Activated T-helper 1 cell treated with anti-CD3 and anti-CD28 coated beads, Interleukin-12 subunit alpha, Interleukin-12 subunit beta, Interleukin-2, Interleukin-4 antibody, amounts not matched to agents 30 ng/mL and 10 ng/mL and 1 ng/mL, durations not matched to agents 14 hours and 24 hours and 36 hours (primary cell): ENCODE results near the gene CCDC102A. TPM values are rescaled to one million over a fixed set of nuclear protein-coding genes. Genes with fewer than 3 reads are reported as not detected.
A peak's percentile ranks its signal among the peaks of the same experiment; 100 is the strongest.
"Not testable (repeated sequence)": the region's sequence is repeated elsewhere in the genome, so short reads cannot be mapped to it uniquely, and the experiment has no call there.

Experiments used
- DNase-seq: peaks from one replicate; pipeline ENCODE4 v3.0.0; 2021; ENCODE audit warnings: low spot score
- H3K27ac Mint-ChIP-seq: one replicate; pipeline ENCODE4 v1.8.0; 2021; ENCODE audit warnings: mild to moderate bottlenecking, mixed read lengths
- H3K27me3 Mint-ChIP-seq: one replicate; pipeline ENCODE4 v1.8.0; 2022; ENCODE audit warnings: mild to moderate bottlenecking, moderate library complexity, mixed read lengths; ENCODE audit not compliant: insufficient read depth
- H3K36me3 Mint-ChIP-seq: one replicate; pipeline ENCODE4 v1.8.0; 2021; ENCODE audit warnings: low read depth, mixed read lengths
- H3K4me1 Mint-ChIP-seq: one replicate; pipeline ENCODE4 v1.8.0; 2021; ENCODE audit warnings: low read depth, mixed read lengths
- H3K4me3 Mint-ChIP-seq: one replicate; pipeline ENCODE4 v1.8.0; 2021; ENCODE audit warnings: mild to moderate bottlenecking, moderate library complexity, mixed read lengths
- H3K9me3 Mint-ChIP-seq: one replicate; pipeline ENCODE4 v1.8.0; 2021; ENCODE audit warnings: mixed read lengths
- intact Hi-C: fragments of 100-400 bp; cut with micrococcal nuclease; formaldehyde crosslinking; loops from one replicate; pipeline ENCODE4 v1.15.1; 2024
- total RNA-seq: library from RNA; stranded (reverse); gene quantifications from 2 replicates; pipeline ENCODE4 v1.2.3, GENCODE V29; 2022

The CCDC102A gene
- total RNA-seq, 1 donor from 2014 or later = 7.3 TPM

DNA sequence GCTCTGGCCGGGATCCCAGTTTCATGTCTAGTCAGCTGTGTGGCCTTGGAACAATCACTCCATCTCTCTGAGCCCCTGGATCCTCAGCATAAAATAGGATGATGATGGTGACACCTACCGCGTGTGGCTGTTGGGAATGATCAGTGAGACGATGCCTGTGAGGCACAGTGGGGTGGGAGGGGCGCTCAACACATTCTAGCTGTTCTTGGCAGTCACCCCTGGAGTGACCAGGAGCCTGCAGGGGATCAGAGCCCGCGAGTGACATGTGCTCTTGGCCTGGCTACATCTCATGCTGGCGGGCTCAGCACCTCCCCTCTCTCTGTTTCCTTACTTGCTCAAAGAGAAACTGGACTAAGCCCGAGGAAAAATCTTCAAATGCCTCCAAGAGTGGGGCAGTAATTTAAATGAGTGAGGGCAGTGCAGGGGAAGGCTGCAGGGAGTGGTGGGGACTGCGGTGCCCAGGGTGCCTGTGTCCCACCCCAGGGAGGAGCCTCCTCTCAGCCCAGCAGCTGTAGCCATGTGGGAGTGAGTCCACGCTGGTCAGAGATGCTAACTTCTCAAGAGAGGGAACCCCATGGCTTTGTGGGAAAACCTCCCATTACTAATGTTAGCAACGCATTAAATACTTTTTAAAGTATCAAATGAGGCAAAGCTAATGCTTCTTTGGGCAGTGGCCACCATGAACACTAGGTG lies 27.0 kb downstream of the CCDC102A start:
- H3K36me3 Mint-ChIP-seq = peaks cover 3% of the 10 kb centered on the region
- intact Hi-C loops = no loop called here
- peaks cover 4% of the 10 kb centered on the region for H3K27me3 Mint-ChIP-seq
- H3K4me3 Mint-ChIP-seq = no peak overlapping the region
- no peaks in the 10 kb centered on the region for H3K9me3 Mint-ChIP-seq
- DNase-seq = no peak
- H3K27ac Mint-ChIP-seq = no peak overlapping the region
- H3K4me1 Mint-ChIP-seq = no peaks in the 10 kb centered on the region

DNA sequence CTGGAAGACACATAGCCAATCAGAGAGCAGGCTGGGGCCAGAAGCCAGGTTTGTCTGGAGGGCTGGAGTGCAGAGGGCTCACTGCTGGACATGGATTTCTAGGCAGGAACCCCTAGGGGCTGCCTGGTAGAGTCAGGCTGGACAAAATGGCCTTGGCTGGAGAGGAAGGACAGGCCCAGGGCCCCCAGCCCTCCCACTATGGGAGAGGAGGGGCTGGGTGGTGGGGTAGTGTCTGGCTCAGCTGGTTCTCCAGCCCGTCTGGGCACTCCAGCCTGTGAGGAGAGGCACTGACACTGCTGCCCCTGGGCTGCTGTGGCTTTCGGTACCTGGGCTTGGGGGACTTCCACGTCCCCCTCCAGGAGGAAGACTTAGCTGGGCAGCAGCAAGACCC lies 28.3 kb downstream of the CCDC102A start:
- Mint-ChIP-seq H3K9me3 (no peaks in the 10 kb centered on the region), H3K36me3 (no peaks in the 10 kb centered on the region), H3K27me3 (peaks cover 4% of the 10 kb centered on the region), H3K4me1 (no peaks in the 10 kb centered on the region), H3K27ac (no peak overlapping the region), H3K4me3 (no peak overlapping the region)
- intact Hi-C loops = no loop called here
- DNase-seq = no peak

DNA sequence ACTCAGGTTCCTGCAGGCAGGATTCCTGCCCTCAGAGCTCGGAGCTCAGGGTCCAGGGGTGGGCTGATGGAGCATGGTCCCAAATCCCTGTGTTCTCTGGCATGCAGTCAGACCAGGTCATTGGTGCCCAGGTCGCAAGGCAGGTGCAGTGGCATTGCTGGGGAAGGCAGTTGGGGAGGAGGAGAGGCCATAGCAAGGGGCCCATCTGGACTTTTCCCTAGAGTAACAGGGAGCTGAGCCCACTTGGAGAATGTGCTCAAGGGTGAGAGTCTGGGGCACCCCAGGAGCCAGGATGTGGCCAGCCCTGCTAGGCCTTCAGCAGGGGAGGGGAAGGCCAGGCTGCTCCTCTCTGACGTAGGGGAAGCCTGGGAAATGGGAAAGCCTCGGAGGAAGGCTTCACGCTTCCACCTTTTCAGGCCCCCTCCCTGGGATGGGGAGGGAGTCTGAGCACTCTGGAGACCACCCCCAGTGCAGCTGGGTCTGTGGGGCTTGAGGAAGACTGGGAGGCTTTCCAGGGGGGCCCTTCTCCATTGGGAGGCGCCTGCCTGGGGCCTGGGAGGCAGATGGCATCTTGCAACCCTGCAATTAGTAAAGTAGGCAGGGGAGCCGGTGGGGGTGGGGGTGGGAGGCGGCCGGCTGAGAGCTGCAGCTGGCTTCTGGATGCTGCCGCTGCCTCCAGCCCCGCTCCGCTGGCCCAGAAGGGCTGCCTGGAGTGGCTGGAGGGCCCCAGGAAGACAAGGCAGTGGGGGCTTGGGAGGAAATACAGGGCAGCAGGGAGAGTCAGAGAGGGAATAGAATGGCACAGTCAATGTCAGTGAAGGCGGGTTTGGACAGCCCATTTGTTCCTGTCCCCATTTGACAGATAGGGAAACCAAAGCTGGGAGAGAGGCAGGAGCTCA lies 29.0 kb downstream of the CCDC102A start:
- intact Hi-C loops = no loop called here
- Mint-ChIP-seq H3K36me3 (no peaks in the 10 kb centered on the region), H3K27me3 (peaks cover 4% of the 10 kb centered on the region), H3K27ac (no peak overlapping the region), H3K4me1 (no peaks in the 10 kb centered on the region), H3K4me3 (no peak overlapping the region), H3K9me3 (no peaks in the 10 kb centered on the region)
- DNase-seq = no peak

DNA sequence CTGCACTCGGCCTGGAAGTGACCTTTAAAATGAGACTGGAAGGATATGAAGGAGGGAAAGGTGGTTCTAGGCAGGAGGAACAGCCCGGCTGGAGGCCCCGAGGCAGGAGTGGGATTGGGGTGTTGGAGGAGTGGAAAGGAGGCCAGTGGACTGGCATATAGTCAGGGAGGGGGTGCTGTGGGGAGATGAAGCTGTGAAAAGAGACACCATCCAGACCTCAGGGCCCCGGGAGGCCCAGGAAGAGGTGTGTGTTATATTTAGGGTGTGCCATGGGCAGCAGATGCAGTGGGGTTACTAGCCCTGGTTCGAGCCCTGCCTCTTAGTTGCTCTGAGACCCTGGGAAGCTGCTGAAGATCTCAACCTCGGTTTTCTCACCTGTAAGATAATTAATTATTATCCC lies 31.2 kb downstream of the CCDC102A start:
- no peak overlapping the region for H3K27ac Mint-ChIP-seq
- no peak overlapping the region for H3K4me3 Mint-ChIP-seq
- H3K36me3 Mint-ChIP-seq = no peaks in the 10 kb centered on the region
- H3K4me1 Mint-ChIP-seq = peaks cover 10% of the 10 kb centered on the region
- intact Hi-C loops = no loop called here
- H3K27me3 Mint-ChIP-seq = peaks cover 4% of the 10 kb centered on the region
- DNase-seq = no peak
- H3K9me3 Mint-ChIP-seq = no peaks in the 10 kb centered on the region

DNA sequence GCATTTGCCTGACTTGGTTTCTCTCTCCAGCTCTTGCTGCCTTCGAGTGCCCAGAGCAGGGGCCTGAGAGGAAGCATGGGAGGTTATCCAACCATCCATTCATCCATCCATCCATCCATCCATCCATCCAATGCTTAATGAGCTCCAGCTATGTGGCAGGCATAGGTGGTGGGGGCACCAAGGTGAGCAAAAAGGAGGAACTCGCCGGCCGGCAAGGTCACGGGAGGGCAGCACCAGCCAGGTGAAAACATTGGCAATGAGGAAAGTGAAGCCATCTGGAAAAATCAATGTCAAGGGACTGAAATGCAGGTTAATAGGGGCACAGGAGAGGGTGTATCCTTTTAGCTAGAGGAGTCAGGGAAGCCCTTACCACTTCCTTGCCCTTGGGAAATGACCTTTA lies 31.9 kb downstream of the CCDC102A start:
- H3K27ac Mint-ChIP-seq = no peak overlapping the region
- H3K36me3 Mint-ChIP-seq = no peaks in the 10 kb centered on the region
- H3K27me3 Mint-ChIP-seq = peaks cover 4% of the 10 kb centered on the region
- intact Hi-C loops = no loop called here
- peaks cover 10% of the 10 kb centered on the region for H3K4me1 Mint-ChIP-seq
- DNase-seq = no peak
- no peaks in the 10 kb centered on the region for H3K9me3 Mint-ChIP-seq
- no peak overlapping the region for H3K4me3 Mint-ChIP-seq

DNA sequence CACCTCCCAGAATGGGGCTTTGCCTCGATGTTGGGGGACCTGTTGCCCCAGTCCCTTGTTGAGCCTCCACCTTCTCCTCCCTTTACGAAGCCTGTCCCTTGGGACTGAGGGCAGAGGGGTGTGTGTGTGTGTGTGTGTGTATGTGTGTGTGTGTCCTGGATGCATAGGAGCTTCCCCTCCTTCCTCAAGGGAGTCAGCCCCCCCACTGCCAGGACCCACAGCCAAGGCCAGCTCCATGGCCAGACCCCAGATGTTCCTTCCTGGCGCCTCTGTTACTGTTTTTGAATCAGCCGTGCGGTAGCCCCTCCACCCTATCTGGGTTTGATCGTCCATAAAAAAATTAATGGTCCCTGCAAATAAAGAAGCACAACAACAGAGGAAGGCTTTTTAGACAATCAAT lies 32.4 kb downstream of the CCDC102A start:
- Mint-ChIP-seq H3K4me1 (peaks cover 10% of the 10 kb centered on the region), H3K4me3 (no peak overlapping the region)

DNA sequence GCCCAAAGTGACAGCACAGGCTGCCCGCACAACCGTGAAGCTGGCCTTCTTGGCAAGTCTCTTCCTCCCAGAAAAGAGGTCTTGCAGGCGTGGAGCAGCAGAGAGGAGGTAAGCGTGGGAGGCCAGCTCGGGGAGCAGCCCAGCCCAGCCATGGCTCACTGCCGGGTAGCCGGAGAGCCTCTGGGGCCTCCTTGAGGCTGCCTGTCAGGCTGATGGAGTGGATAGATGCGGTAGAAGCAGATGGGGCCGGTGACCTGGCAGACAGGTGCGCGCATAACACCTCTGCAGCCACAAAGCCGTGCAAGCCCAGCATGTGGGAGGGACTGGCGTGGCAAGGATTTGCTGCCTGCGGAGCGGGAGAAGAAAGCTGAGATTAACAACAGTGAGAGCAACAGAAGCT lies 33.0 kb downstream of the CCDC102A start:
- no peak for DNase-seq
- Mint-ChIP-seq H3K9me3 (no peaks in the 10 kb centered on the region), H3K27me3 (peaks cover 3% of the 10 kb centered on the region), H3K27ac (no peak overlapping the region), H3K36me3 (no peaks in the 10 kb centered on the region), H3K4me3 (no peak overlapping the region), H3K4me1 (peaks cover 10% of the 10 kb centered on the region)
- intact Hi-C loops = no loop called here

More for the DNA sequence above, 32.4 kb downstream of the CCDC102A start:
- Mint-ChIP-seq H3K9me3 (no peaks in the 10 kb centered on the region), H3K36me3 (no peaks in the 10 kb centered on the region), H3K27ac (no peak overlapping the region), H3K27me3 (peaks cover 4% of the 10 kb centered on the region)
- DNase-seq = no peak
- intact Hi-C loops = no loop called here

DNA sequence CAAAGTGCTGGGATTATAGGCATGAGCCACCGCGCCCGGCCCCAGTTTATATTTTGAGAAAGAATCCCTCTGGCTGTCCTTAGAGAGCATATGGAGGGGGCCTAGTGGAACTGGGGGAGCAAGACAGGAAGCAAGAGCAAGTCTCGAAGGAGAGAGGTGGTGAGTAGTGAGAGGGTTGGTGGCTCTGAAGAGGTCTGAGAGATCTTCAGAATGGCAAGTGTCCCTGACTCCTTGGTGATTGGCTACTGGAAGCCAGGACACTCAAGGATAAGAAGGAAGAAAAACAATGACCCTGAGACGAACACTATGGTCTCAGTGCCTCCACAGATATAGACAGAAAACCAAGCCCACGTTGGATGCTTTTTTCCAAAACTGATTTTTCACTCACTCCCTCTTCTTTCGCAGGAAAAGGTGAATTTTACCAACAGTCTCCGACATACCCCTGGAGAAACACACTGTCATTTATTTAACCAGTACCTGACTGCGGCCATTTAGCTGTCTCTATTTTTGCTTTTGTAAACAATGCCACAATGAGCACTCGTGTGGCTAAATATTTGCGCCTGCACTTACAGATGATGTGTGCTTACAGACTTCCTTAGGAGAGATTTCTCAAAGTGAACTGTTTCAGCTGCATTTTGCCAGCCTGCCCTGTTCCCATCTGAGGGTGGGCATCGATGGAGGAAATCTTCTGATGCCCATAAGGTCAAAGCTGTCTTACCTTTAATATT lies 34.2 kb downstream of the CCDC102A start:
- no peaks in the 10 kb centered on the region for H3K9me3 Mint-ChIP-seq
- no peak for DNase-seq
- peaks cover 10% of the 10 kb centered on the region for H3K4me1 Mint-ChIP-seq
- no peaks in the 10 kb centered on the region for H3K36me3 Mint-ChIP-seq
- intact Hi-C loops = no loop called here
- H3K27ac Mint-ChIP-seq = no peak overlapping the region
- no peak overlapping the region for H3K4me3 Mint-ChIP-seq
- peaks cover 2% of the 10 kb centered on the region for H3K27me3 Mint-ChIP-seq

DNA sequence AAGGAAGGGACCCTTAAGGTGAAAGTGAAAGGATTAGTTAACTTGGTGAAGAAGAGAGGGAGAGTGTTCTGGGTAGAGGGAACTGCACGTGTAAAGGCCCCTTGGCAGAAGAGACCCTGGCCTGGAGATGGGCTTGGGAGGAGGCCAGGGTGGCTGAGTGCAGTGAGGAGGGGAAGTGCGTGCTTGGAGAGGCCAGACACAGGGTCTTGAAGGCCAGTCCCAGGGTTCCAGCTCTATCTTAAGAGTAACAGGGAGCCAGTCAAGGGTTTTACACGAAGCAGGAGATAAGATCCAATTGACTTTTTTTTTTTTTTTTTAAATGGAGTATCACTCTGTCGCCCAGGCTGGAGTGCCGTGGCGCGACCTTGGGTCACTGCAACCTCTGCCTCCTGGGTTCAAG lies 34.9 kb downstream of the CCDC102A start:
- DNase-seq = no peak
- Mint-ChIP-seq H3K9me3 (no peaks in the 10 kb centered on the region), H3K27ac (peak overlapping the region; percentile 26), H3K36me3 (no peaks in the 10 kb centered on the region), H3K4me3 (no peak overlapping the region), H3K4me1 (peaks cover 10% of the 10 kb centered on the region), H3K27me3 (peaks cover 2% of the 10 kb centered on the region)
- intact Hi-C loops = no loop called here

DNA sequence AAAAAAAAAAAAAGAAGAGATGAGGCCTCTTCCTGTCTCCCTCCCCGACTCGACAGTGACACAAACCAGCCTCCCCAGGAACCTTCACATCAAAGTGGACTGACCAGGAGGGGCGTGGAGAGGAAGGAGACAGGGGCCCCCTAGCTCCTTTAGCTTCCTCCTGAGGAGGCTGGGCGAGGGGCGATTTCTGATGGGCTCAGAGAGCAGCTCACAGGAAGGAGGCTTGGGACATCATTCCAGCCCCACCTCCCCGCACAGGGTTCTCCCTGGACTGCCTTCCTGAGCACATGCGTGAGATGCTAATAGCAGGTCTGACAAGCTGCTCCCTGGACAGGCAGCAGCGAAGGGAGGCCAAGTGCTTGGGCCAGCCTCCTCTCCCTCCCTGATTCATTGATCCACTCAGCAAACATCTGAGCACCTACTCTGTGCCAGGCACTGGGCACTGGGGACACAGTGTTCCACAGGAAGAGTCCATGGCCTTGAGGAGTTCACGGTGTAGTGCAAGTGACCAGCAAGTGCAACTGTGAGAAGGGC lies 35.7 kb downstream of the CCDC102A start:
- intact Hi-C loops = no loop called here
- Mint-ChIP-seq H3K36me3 (no peaks in the 10 kb centered on the region), H3K4me1 (peaks cover 10% of the 10 kb centered on the region), H3K27me3 (peaks cover 2% of the 10 kb centered on the region), H3K4me3 (no peak overlapping the region), H3K27ac (peak overlapping the region; percentile 49), H3K9me3 (no peaks in the 10 kb centered on the region)
- DNase-seq = no peak

DNA sequence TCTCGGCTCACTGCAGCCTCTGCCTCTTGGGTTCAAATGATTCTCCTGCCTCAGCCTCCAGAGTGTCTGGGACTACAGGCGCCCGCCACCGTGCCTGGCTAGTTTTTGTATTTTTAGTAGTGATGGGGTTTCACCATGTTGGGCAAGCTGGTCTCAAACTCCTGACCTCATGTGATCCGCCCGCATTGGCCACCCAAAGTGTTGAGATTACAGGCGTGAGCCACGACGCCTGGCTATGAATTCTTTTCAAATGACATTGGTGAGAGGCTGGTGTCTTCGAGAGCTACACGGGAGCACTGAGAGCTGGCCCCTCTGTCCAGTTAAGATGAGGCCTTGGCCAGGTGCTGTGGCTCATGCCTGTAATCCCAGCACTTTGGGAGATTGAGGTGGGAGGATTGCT lies 36.4 kb downstream of the CCDC102A start:
- H3K36me3 Mint-ChIP-seq, intact Hi-C loops, H3K27me3 Mint-ChIP-seq, H3K9me3 Mint-ChIP-seq, H3K4me3 Mint-ChIP-seq, DNase-seq, H3K27ac Mint-ChIP-seq: not testable (repeated sequence)
- H3K4me1 Mint-ChIP-seq = peaks cover 10% of the 10 kb centered on the region

DNA sequence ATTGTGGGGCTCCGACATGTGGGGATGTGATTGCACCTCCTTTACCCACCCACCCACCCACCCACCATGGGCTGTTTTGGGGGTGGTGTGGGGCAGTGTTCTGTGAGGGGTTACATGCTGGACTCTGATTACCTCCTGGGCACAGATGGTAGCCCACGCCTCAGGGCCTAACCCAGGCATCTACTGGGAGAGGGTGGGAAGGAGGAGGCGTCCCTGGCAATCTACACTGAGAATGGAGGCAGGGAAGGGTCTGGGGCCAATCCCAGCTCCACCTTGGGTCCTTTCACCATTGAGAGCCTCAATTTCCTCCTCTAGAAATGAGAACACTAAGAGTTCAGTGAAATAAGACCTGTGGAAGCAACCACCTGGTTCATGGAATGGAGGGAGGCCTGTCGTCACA lies 38.3 kb downstream of the CCDC102A start:
- Mint-ChIP-seq H3K36me3 (no peaks in the 10 kb centered on the region), H3K4me3 (no peak overlapping the region), H3K4me1 (peaks cover 10% of the 10 kb centered on the region), H3K27me3 (peaks cover 5% of the 10 kb centered on the region), H3K9me3 (no peaks in the 10 kb centered on the region), H3K27ac (no peak overlapping the region)
- no peak for DNase-seq
- intact Hi-C loops = no loop called here

DNA sequence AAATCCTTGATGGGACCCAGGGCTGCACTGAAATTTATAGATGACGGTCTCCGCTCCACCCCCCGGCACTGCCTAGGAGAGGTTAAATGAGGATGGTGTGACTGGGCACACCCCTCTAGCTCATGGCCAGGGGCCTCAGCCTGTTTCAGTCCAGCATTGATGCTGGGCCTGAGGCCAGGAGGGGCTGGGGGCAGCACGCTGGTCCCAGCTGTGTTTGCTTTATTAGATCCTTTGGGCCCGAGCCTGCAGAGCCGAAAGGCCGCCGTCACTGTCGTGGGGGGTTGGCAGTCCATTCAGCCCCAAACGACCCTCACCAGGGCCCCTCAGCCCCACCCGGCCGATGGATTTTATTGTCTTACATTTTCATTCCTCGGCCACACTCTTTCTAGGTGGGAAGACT lies 39.2 kb downstream of the CCDC102A start:
- DNase-seq = no peak
- no peaks in the 10 kb centered on the region for H3K36me3 Mint-ChIP-seq
- H3K27me3 Mint-ChIP-seq = peaks cover 12% of the 10 kb centered on the region
- no peak overlapping the region for H3K4me3 Mint-ChIP-seq
- H3K27ac Mint-ChIP-seq = no peak overlapping the region
- no peaks in the 10 kb centered on the region for H3K9me3 Mint-ChIP-seq
- intact Hi-C loops = no loop called here
- H3K4me1 Mint-ChIP-seq = peaks cover 10% of the 10 kb centered on the region
